Activated T-helper 1 cell treated with anti-CD3 and anti-CD28 coated beads, Interleukin-12 subunit alpha, Interleukin-12 subunit beta, Interleukin-2, Interleukin-4 antibody, amounts not matched to agents 30 ng/mL and 10 ng/mL and 1 ng/mL, durations not matched to agents 14 hours and 24 hours and 36 hours (primary cell): ENCODE results near the gene MAU2. TPM values are rescaled to one million over a fixed set of nuclear protein-coding genes. Genes with fewer than 3 reads are reported as not detected.

Source experiments
- DNase-seq: peaks from one replicate; pipeline ENCODE4 v3.0.0; 2021; ENCODE audit warnings: low spot score
- H3K27ac Mint-ChIP-seq: one replicate; pipeline ENCODE4 v1.8.0; 2021; ENCODE audit warnings: mild to moderate bottlenecking, mixed read lengths
- H3K27me3 Mint-ChIP-seq: one replicate; pipeline ENCODE4 v1.8.0; 2022; ENCODE audit warnings: mild to moderate bottlenecking, moderate library complexity, mixed read lengths; ENCODE audit not compliant: insufficient read depth
- H3K36me3 Mint-ChIP-seq: one replicate; pipeline ENCODE4 v1.8.0; 2021; ENCODE audit warnings: low read depth, mixed read lengths
- H3K4me1 Mint-ChIP-seq: one replicate; pipeline ENCODE4 v1.8.0; 2021; ENCODE audit warnings: low read depth, mixed read lengths
- H3K4me3 Mint-ChIP-seq: one replicate; pipeline ENCODE4 v1.8.0; 2021; ENCODE audit warnings: mild to moderate bottlenecking, moderate library complexity, mixed read lengths
- H3K9me3 Mint-ChIP-seq: one replicate; pipeline ENCODE4 v1.8.0; 2021; ENCODE audit warnings: mixed read lengths
- intact Hi-C: fragments of 100-400 bp; cut with micrococcal nuclease; formaldehyde crosslinking; loops from one replicate; pipeline ENCODE4 v1.15.1; 2024
- total RNA-seq: library from RNA; stranded (reverse); gene quantifications from 2 replicates; pipeline ENCODE4 v1.2.3, GENCODE V29; 2022

MAU2 gene
- total RNA-seq, 1 donor from 2014 or later: 71.4 TPM

GRCh38 chr19:19319732-19320360 lies 783 bp upstream of the MAU2 start:
- intact Hi-C loops: loop anchor here (1.0 to 5.0 kb wide), 12 partner anchors 41 to 684 kb away; partner anchors contain the start of genes ARMC6, BORCS8, COPE and DDX49
- peaks cover 19% of the 10 kb centered on the region for H3K4me1 Mint-ChIP-seq
- H3K9me3 Mint-ChIP-seq: no peaks in the 10 kb centered on the region
- peak overlapping the region; percentile 98 for H3K27ac Mint-ChIP-seq
- DNase-seq: no peak
- H3K4me3 Mint-ChIP-seq: peak overlapping the region; percentile 94
- H3K27me3 Mint-ChIP-seq: no peaks in the 10 kb centered on the region
- peaks cover 24% of the 10 kb centered on the region for H3K36me3 Mint-ChIP-seq

GRCh38 chr19:19321141-19321577 lies 530 bp downstream of the MAU2 start:
- Mint-ChIP-seq H3K4me1 (peaks cover 20% of the 10 kb centered on the region), H3K9me3 (no peaks in the 10 kb centered on the region), H3K36me3 (peaks cover 26% of the 10 kb centered on the region), H3K27me3 (no peaks in the 10 kb centered on the region), H3K4me3 (peak overlapping the region; percentile 94), H3K27ac (peak overlapping the region; percentile 55)
- intact Hi-C loops: loop anchor here (5.0 kb wide), 2 partner anchors 86 to 296 kb away; partner anchors contain the start of genes GATAD2A and PBX4
- DNase-seq: no peak

GRCh38 chr19:19324059-19324770 lies 3.6 kb downstream of the MAU2 start:
- H3K4me3 Mint-ChIP-seq: peak overlapping the region; percentile 41
- H3K27ac Mint-ChIP-seq: peak overlapping the region; percentile 15
- intact Hi-C loops: loop anchor here (5.0 kb wide), 2 partner anchors 83 to 293 kb away; partner anchors contain the start of genes GATAD2A and PBX4
- H3K4me1 Mint-ChIP-seq: peaks cover 33% of the 10 kb centered on the region
- no peak for DNase-seq
- peaks cover 35% of the 10 kb centered on the region for H3K36me3 Mint-ChIP-seq
- H3K27me3 Mint-ChIP-seq: no peaks in the 10 kb centered on the region
- no peaks in the 10 kb centered on the region for H3K9me3 Mint-ChIP-seq

GRCh38 chr19:19327672-19328071 lies 7.0 kb downstream of the MAU2 start:
- peaks cover 36% of the 10 kb centered on the region for H3K4me1 Mint-ChIP-seq
- H3K27ac Mint-ChIP-seq: no peak overlapping the region
- intact Hi-C loops: no loop called here
- DNase-seq: no peak
- no peaks in the 10 kb centered on the region for H3K9me3 Mint-ChIP-seq
- H3K27me3 Mint-ChIP-seq: no peaks in the 10 kb centered on the region
- no peak overlapping the region for H3K4me3 Mint-ChIP-seq
- peaks cover 39% of the 10 kb centered on the region for H3K36me3 Mint-ChIP-seq

- no peaks in the 10 kb centered on the region for H3K27me3 Mint-ChIP-seq
- H3K27ac Mint-ChIP-seq: peak overlapping the region; percentile 74
- H3K4me1 Mint-ChIP-seq: peaks cover 30% of the 10 kb centered on the region
- intact Hi-C loops: no loop called here
- DNase-seq: no peak
- no peaks in the 10 kb centered on the region for H3K9me3 Mint-ChIP-seq
- peaks cover 32% of the 10 kb centered on the region for H3K36me3 Mint-ChIP-seq
- H3K4me3 Mint-ChIP-seq: peak overlapping the region; percentile 31
Measured at GRCh38 chr19:19329126-19329525, 8.5 kb downstream of the MAU2 start.

- peaks cover 30% of the 10 kb centered on the region for H3K36me3 Mint-ChIP-seq
- H3K27me3 Mint-ChIP-seq: no peaks in the 10 kb centered on the region
- DNase-seq: no peak
- no peaks in the 10 kb centered on the region for H3K9me3 Mint-ChIP-seq
- intact Hi-C loops: no loop called here
- H3K4me1 Mint-ChIP-seq: peaks cover 2% of the 10 kb centered on the region
- H3K27ac Mint-ChIP-seq: peak overlapping the region; percentile 34
- no peak overlapping the region for H3K4me3 Mint-ChIP-seq
Measured at GRCh38 chr19:19334063-19334988, 13.7 kb downstream of the MAU2 start.

- Mint-ChIP-seq H3K9me3 (no peaks in the 10 kb centered on the region), H3K36me3 (peaks cover 28% of the 10 kb centered on the region), H3K27ac (no peak overlapping the region), H3K4me1 (no peaks in the 10 kb centered on the region), H3K4me3 (no peak overlapping the region), H3K27me3 (no peaks in the 10 kb centered on the region)
- intact Hi-C loops: no loop called here
- DNase-seq: no peak
Measured at GRCh38 chr19:19334989-19335344, 14.3 kb downstream of the MAU2 start.

GRCh38 chr19:19335408-19336158 lies 15.0 kb downstream of the MAU2 start:
- H3K4me3 Mint-ChIP-seq: no peak overlapping the region
- DNase-seq: no peak
- peaks cover 28% of the 10 kb centered on the region for H3K36me3 Mint-ChIP-seq
- no peak overlapping the region for H3K27ac Mint-ChIP-seq
- H3K9me3 Mint-ChIP-seq: no peaks in the 10 kb centered on the region
- intact Hi-C loops: no loop called here
- H3K27me3 Mint-ChIP-seq: no peaks in the 10 kb centered on the region
- H3K4me1 Mint-ChIP-seq: no peaks in the 10 kb centered on the region

- H3K36me3 Mint-ChIP-seq: peaks cover 26% of the 10 kb centered on the region
- no peak overlapping the region for H3K4me3 Mint-ChIP-seq
- no peak overlapping the region for H3K27ac Mint-ChIP-seq
- intact Hi-C loops: no loop called here
- no peak for DNase-seq
- H3K9me3 Mint-ChIP-seq: no peaks in the 10 kb centered on the region
- H3K4me1 Mint-ChIP-seq: no peaks in the 10 kb centered on the region
- no peaks in the 10 kb centered on the region for H3K27me3 Mint-ChIP-seq
Measured at GRCh38 chr19:19336597-19336996, 16.0 kb downstream of the MAU2 start.

GRCh38 chr19:19337120-19337519 lies 16.5 kb downstream of the MAU2 start:
- H3K27ac Mint-ChIP-seq: no peak overlapping the region
- no peaks in the 10 kb centered on the region for H3K4me1 Mint-ChIP-seq
- no peaks in the 10 kb centered on the region for H3K9me3 Mint-ChIP-seq
- no peaks in the 10 kb centered on the region for H3K27me3 Mint-ChIP-seq
- H3K4me3 Mint-ChIP-seq: no peak overlapping the region
- no peak for DNase-seq
- peaks cover 25% of the 10 kb centered on the region for H3K36me3 Mint-ChIP-seq
- intact Hi-C loops: no loop called here

- H3K4me1 Mint-ChIP-seq: no peaks in the 10 kb centered on the region
- peaks cover 25% of the 10 kb centered on the region for H3K36me3 Mint-ChIP-seq
- H3K9me3 Mint-ChIP-seq: no peaks in the 10 kb centered on the region
- intact Hi-C loops: no loop called here
- no peaks in the 10 kb centered on the region for H3K27me3 Mint-ChIP-seq
- no peak overlapping the region for H3K4me3 Mint-ChIP-seq
- DNase-seq: no peak
- no peak overlapping the region for H3K27ac Mint-ChIP-seq
Measured at GRCh38 chr19:19338082-19338481, 17.5 kb downstream of the MAU2 start.

- no peak for DNase-seq
- Mint-ChIP-seq H3K27me3 (no peaks in the 10 kb centered on the region), H3K4me1 (no peaks in the 10 kb centered on the region), H3K27ac (no peak overlapping the region), H3K4me3 (no peak overlapping the region), H3K36me3 (peaks cover 28% of the 10 kb centered on the region), H3K9me3 (no peaks in the 10 kb centered on the region)
- intact Hi-C loops: no loop called here
Measured at GRCh38 chr19:19341026-19341425, 20.4 kb downstream of the MAU2 start.
